HT1080 (cell line): ENCODE measurements around the gene AARSD1. TPM values are rescaled to one million over a fixed set of nuclear protein-coding genes. Genes with fewer than 3 reads are reported as not detected.
"Not testable (repeated sequence)": the region's sequence is repeated elsewhere in the genome, so short reads cannot be mapped to it uniquely, and the experiment has no call there.

Source experiments
- DNase-seq: peaks from one replicate; pipeline ENCODE4 v3.0.0-alpha.2; 2015; ENCODE audit warnings: low read depth
- small RNA-seq: library from RNA; depleted of rRNA; stranded (forward); fragments of <200 nt; gene quantifications from one replicate; pipeline ENCODE3, GENCODE V24; 2014
- total RNA-seq: library from RNA; depleted of rRNA; stranded (reverse); fragments of >200 nt; shearing (Covaris generic); gene quantifications from 2 replicates; pipeline ENCODE4 v1.2.3, GENCODE V29; 2014; rRNA removed

The AARSD1 gene
- total RNA-seq, 1 experiment from 2014 or later: 25.2 TPM

DNA sequence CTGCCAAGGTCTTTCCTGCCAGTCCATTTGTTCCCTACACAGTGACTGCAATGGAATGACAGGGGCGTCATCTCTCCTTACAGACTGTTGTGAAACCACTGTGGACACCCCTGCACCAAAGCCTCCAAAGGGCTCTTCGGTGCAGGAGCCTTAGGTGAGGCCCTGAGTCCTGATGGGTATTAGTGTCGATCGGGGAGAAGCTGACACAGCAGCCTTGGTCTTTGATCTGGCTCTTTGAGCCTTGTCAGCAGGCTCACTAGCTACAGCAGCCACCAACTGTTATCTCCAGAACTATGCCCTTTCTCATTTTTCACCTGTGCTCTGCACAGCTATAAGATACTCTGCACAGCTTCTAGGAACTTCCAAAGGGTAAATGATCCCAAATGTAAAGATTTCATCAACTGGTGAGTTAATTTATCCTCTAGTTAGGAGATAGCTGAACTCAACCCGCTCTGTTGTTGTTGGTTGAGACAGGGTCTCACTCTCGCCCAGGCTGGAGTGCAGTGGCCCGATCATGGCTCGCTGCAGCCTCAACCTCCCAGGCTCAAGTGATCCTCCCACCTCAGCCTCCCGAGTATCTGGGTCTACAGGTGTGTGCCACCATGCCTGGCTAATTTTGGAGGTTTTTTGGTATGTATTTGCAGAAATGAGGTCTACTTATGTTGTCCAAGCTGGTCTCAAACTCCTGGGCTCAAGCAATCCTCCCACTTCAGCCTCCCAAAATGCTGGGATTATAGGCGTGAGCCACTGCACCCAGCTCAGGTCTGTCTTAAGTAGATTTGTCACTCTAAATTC, 44.0 kb downstream of the AARSD1 start:
- DNase-seq: no peak

DNA sequence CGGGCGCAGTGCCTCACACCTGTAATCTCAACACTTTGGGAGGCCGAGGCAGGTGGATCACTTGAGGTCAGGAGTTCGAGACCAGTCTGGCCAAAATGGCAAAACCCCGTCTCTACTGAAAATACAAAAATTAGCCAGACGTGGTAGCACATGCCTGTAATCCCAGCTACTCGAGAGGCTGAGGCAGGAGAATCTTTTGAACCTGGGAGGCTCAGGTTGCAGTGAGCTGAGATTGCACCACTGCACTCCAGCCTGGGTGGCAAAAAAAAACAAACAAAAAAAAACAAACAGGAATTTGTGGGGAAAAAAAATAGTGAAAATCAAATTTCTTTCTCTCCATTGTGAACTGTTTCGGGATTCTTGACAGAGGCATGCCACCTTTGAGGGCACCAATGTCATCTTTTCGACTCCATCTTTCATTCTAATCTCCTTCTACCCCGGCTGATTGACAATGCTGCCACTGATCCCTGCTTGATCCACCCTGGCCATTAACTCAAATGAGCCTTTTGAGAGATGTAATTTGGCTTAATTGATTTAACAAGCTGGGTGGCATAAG, 44.7 kb downstream of the AARSD1 start:
- DNase-seq: not testable (repeated sequence)

DNA sequence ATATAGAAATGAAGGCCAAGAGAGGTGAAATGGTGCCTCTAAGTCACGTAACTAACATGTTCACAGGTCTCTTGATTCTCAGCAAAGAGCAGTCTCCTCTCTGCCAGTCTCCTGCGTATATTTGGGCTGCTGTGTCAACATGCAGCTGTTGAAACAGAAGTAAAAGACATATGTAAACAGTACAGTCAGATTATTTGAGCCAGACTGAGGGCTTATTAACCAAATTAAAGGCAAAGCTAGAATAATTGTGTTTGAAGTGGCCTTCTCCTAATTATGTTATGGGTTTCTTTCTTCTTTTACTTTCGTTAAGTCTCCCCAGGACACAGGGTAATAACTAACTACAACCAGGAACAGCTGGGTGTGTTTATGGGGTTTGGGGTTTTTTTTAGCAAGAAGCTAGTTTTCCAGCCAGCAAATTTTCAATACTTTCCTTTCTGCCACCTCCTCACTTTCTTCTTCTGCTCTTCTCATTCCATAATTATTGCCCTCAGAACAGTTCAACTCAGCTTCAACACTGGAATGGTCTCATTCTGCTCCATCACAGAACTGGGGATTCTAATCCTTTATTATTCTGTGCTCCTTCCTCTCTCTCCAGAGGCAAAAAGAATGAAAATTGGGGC, 45.2 kb downstream of the AARSD1 start:
- no peak for DNase-seq

DNA sequence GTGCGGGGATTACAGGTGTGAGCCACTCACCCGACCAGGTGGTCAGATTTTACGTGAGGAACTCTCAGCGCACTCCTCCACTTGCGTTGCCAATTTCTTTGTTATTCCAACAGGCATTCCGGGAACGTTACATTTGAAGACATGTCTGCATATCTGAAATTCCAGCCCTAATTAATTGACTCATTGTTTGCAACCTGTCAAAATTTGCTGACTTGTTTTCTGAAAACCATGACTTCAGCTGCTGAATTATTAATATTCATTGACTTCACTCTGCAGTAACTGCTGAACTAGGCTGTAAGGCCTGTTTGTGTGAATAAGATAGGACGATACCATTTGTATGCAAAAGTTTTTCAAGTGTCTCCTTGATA, 47.0 kb downstream of the AARSD1 start:
- DNase-seq: no peak

GRCh38 chr17:42916388-42917235, 47.6 kb downstream of the AARSD1 start:
- not testable (repeated sequence) for DNase-seq

GRCh38 chr17:42915288-42915687, 49.0 kb downstream of the AARSD1 start:
- DNase-seq: not testable (repeated sequence)

DNA sequence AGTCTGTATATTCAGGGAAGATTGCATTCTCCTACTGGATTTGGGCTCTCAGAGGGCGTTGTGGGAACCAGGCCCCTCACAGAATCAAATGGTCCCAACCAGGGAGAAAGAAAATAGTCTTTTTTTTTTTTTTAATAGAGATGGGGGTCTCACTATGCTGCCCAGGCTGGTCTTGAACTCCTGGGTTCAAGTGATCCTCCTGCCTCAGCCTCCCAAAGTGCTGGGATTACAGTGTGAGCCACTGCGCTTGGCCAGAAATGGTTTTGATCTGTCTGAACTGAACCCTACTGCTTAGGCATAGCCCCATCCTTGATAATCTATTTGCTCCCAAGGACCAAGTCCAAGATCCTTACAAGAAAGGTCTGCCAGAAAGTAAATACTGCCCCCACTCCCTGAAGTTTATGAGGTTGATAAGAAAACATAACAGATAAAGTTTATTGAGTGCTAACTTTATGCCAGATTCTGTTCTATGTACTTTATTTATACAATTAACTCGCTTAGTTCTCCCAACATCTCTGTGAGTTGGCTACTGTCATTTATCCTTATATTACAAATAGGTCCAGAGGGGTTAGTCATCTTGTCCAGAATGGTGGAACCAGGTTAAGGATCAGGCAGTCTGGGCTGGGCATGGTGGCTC, 50.2 kb downstream of the AARSD1 start:
- DNase-seq: no peak

GRCh38 chr17:42913522-42913921, 50.7 kb downstream of the AARSD1 start:
- no peak for DNase-seq

DNA sequence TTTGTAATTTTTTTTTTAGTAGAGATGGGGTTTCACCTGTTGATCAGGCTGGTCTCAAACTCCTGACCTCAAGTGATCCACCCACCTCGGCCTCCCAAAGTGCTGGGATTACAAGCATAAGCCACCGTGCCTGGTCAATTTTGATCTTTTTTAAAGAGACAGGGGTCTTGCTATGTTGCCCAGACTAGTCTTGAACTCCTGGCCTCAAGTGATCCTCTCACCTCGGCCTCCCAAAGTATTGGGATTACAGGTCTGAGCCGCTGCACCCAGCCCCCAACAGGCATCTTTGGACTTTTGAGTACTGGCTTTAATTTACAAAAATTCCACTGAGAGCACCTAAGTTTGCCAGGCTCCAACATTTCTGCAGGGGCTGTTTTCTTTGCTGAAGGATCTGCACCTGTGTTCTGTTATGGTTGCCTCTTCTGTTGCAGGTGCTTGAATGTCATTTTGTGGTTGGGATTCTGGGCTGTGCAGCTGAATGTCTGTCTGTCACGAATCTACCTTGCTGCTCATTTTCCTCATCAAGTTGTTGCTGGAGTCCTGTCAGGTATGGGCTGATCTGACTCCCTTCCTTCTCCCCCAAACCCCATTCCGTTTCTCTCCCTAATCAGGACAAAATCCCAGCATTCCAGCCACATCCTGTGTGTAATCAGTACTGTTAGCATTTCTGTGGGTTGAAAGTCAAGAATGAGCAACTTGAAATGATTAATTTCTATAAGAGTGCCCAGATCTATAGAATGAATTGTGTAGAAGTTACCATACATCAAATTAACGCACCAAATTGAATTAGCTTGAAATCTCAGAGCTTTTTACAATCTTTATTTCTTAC, 55.2 kb downstream of the AARSD1 start:
- peak; percentile 16 for DNase-seq

DNA sequence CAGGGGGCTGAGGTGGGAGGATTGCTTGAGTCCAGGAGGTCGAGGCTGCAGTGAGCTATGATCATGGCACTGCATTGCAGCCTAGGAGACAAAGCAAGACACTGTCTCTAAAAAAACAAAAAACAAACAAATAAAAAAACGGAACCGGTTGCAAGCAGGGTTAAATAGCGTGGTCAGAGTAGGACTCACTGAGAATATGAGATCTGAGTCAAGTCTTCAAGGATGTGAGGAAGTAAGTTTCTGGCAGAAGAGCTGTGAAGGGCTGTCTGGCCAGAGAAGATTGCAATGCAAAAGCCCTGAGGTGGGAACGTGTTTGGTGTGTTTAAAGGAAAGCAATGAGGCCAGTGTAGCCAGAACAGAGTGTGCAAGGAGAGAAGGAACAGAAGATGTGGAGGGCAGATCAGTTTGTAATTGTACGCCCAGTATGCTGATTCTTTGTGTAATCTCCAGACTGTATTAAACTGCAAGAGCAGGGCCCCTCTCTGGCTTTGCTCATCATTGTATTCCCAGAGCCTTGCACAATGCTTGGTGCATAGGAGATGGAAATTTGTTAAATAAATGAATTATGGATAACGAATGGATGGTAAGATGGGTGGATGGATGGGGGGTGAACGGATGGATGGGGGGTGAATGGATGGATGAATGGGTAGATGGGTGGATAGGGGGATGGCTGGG, 57.3 kb downstream of the AARSD1 start:
- DNase-seq: no peak

GRCh38 chr17:42904110-42904469, 60.2 kb downstream of the AARSD1 start:
- DNase-seq: no peak

DNA sequence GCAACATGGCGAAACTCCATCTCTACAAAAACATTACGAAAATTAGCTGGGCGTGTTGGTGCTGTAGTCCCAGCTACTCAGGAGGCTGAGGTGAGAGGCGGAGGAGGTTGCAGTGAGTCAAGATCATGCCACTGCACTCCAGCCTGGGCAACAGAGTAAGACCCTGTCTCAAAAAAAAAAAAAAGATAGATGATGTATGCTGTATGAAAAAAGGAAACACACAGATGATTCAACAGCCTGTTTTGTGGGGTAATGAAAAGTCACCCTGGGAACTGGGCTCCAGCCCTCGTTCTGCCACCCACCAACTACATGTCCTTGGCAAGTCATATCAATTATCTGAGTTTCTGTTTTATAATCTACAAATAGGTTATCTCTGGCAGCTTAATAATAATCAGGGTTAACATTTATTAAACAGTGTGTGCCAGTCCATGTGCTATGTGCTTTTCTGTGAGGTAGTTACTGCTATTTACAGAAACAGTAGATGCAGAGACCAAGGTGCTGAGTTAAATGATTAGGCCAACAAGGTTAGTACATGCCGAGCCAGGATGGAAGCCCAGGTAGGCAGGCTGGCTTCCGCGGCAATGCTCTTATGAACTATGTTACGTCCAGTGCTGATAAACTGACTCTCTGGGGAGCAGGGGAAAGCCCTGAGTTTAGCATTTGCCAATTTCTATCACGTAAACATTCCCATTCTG, 62.6 kb downstream of the AARSD1 start:
- no peak for DNase-seq

Small RNA genes lying within 50 kb of the gene (small RNA-seq; reads per million reads assigned to genes)
- not detected for gene AARSD1
- not detected for gene RF00561

Other genes starting within 250 kb of the AARSD1 start
- gene EZH1, start 219.4 kb downstream of the AARSD1 start, total RNA-seq: 6.1 and 6.3 TPM in 2 replicates
- gene RAMP2, start 203.2 kb downstream of the AARSD1 start, total RNA-seq: 0.40 and 1.4 TPM in 2 replicates
- 110 and 122 TPM in 2 replicates for gene VPS25, start 191.0 kb downstream of the AARSD1 start, total RNA-seq
- 5.7 and 8.9 TPM in 2 replicates for gene WNK4, start 183.8 kb downstream of the AARSD1 start, total RNA-seq
- gene COA3, start 165.8 kb downstream of the AARSD1 start, total RNA-seq: 65.2 and 97.2 TPM in 2 replicates
- gene CNTD1, start 165.6 kb downstream of the AARSD1 start, total RNA-seq: 0.13 and 0.27 TPM in 2 replicates
- gene BECN1, start 140.2 kb downstream of the AARSD1 start, total RNA-seq: 159 and 182 TPM in 2 replicates
- gene PSME3, start 131.1 kb downstream of the AARSD1 start, total RNA-seq: 146 and 205 TPM in 2 replicates
- gene AOC2, start 119.9 kb downstream of the AARSD1 start, total RNA-seq: 0.95 and 1.4 TPM in 2 replicates
- 0.11 TPM in 1 of 2 replicates, not detected in the other for gene AOC3, start 113.3 kb downstream of the AARSD1 start, total RNA-seq
- gene G6PC1, start 63.7 kb downstream of the AARSD1 start, total RNA-seq: not detected in 2 replicates
- 0.10 TPM in 1 of 2 replicates, not detected in the other for gene PTGES3L, start 15.6 kb upstream of the AARSD1 start, total RNA-seq
- 4.7 and 6.9 TPM in 2 replicates for gene RUNDC1, start 16.1 kb upstream of the AARSD1 start, total RNA-seq
- 2,292 and 3,606 TPM in 2 replicates for gene RPL27, start 34.0 kb upstream of the AARSD1 start, total RNA-seq
- gene IFI35, start 42.3 kb upstream of the AARSD1 start, total RNA-seq: 18.7 and 20.1 TPM in 2 replicates
- 52.6 and 54.0 TPM in 2 replicates for gene VAT1, start 57.9 kb upstream of the AARSD1 start, total RNA-seq
- 0.11 and 0.23 TPM in 2 replicates for gene RND2, start 60.8 kb upstream of the AARSD1 start, total RNA-seq
- gene BRCA1, start 160.9 kb upstream of the AARSD1 start, total RNA-seq: 31.8 and 47.1 TPM in 2 replicates
- 53.8 and 65.6 TPM in 2 replicates for gene NBR1, start 206.8 kb upstream of the AARSD1 start, total RNA-seq
- 0.93 and 1.4 TPM in 2 replicates for gene TMEM106A, start 247.4 kb upstream of the AARSD1 start, total RNA-seq